Parathyroid adenoma (tissue), 2 donors: Measurements from ENCODE around the gene NCR1.
"Not testable (repeated sequence)": the region's sequence is repeated elsewhere in the genome, so short reads cannot be mapped to it uniquely, and the experiment has no call there.

Experiments
- H2AFZ ChIP-seq: fragments of 300-600 bp; sonication (generic); one replicate; pipeline ENCODE4 v1.7.0; 2017; ENCODE audit warnings: antibody characterized with exemption, mild to moderate bottlenecking
- H3K27ac ChIP-seq: fragments of 300-600 bp; sonication (generic); one replicate; pipeline ENCODE4 v1.7.0; 2017
- H3K27me3 ChIP-seq: fragments of 300-600 bp; sonication (generic); one replicate; pipeline ENCODE4 v1.7.0; 2017; ENCODE audit warnings: low read length; ENCODE audit not compliant: control insufficient read depth, insufficient read depth
- H3K36me3 ChIP-seq: fragments of 300-600 bp; sonication (generic); one replicate; pipeline ENCODE4 v1.7.0; 2017; ENCODE audit warnings: low read length; ENCODE audit not compliant: control insufficient read depth, insufficient read depth
- H3K4me1 ChIP-seq: fragments of 300-600 bp; sonication (generic); one replicate; pipeline ENCODE4 v1.7.0; 2017; ENCODE audit warnings: control low read depth
- H3K4me2 ChIP-seq: fragments of 300-600 bp; sonication (generic); one replicate; pipeline ENCODE4 v1.7.0; 2017; ENCODE audit warnings: low read length
- H3K4me3 ChIP-seq: fragments of 300-600 bp; sonication (generic); one replicate; pipeline ENCODE4 v1.7.0; 2017; ENCODE audit warnings: low read depth, low read length
- H3K79me2 ChIP-seq: fragments of 300-600 bp; sonication (generic); one replicate; pipeline ENCODE4 v1.7.0; 2017; ENCODE audit warnings: control low read depth
- H3K9ac ChIP-seq: fragments of 300-600 bp; sonication (generic); one replicate; pipeline ENCODE4 v1.7.0; 2017; ENCODE audit warnings: mild to moderate bottlenecking
- H3K9me3 ChIP-seq: fragments of 300-600 bp; sonication (generic); one replicate; pipeline ENCODE4 v1.7.0; 2017; ENCODE audit warnings: low read length; ENCODE audit not compliant: control insufficient read depth
- TF ChIP-seq, protein P1 (sequence below): fragments of 300-600 bp; sonication (generic); IDR thresholded peaks from one replicate; pipeline ENCODE4 v1.7.0; 2017; ENCODE audit warnings: antibody characterized with exemption, mild to moderate bottlenecking
- donor health status: primary hyperparathyroidism.

NCR1 gene

DNA sequence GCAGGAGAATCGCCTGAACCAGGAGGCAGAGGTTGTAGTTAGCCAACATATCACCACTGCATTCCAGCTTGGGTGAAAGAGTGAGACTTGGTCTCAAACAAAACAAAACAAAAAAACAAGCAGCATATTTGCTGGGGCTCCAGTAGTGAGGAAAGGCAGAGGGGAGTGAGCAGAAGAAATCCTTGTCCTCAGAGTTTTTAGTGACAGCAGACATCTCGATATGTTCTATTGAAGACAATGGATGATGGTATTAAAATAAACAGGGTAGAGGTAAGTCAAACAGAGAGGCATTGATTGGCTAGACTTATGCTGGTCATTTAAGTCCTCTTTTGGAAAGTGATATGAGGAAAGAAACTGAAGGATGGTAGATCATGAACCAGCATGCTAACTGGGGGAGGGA, 22.4 kb downstream of the NCR1 start:
- Histone ChIP-seq H2AFZ (no peak overlapping the region), H3K4me2 (no peak overlapping the region), H3K27me3 (no peaks in the 10 kb centered on the region), H3K36me3 (no peaks in the 10 kb centered on the region), H3K27ac (no peak overlapping the region), H3K4me1 (no peaks in the 10 kb centered on the region), H3K9me3 (no peaks in the 10 kb centered on the region), H3K79me2 (no peaks in the 10 kb centered on the region), H3K4me3 (no peak overlapping the region), H3K9ac (no peak overlapping the region)
- TF ChIP-seq, protein P1, sequence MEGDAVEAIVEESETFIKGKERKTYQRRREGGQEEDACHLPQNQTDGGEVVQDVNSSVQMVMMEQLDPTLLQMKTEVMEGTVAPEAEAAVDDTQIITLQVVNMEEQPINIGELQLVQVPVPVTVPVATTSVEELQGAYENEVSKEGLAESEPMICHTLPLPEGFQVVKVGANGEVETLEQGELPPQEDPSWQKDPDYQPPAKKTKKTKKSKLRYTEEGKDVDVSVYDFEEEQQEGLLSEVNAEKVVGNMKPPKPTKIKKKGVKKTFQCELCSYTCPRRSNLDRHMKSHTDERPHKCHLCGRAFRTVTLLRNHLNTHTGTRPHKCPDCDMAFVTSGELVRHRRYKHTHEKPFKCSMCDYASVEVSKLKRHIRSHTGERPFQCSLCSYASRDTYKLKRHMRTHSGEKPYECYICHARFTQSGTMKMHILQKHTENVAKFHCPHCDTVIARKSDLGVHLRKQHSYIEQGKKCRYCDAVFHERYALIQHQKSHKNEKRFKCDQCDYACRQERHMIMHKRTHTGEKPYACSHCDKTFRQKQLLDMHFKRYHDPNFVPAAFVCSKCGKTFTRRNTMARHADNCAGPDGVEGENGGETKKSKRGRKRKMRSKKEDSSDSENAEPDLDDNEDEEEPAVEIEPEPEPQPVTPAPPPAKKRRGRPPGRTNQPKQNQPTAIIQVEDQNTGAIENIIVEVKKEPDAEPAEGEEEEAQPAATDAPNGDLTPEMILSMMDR: no peak

DNA sequence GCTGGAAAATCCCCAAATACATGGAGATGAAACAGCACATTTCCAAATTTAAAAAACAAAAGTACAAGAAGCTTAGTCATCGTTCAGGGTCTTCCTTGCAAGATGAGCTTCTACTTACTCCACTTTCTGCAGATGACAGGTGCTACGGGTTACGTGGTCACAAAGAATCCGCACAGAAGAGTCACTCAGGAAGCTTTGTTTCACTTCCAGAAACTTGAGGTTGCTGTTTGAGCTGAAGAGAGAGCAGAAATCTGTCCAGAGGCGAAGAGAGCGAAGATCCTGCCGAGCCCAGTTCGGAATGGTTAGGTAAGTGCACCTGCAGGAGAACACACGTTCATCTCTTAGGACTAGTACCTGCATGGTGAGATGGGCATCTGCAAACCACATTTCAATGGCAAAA, 32.0 kb downstream of the NCR1 start:
- Histone ChIP-seq H3K27ac (no peak overlapping the region), H3K36me3 (no peaks in the 10 kb centered on the region), H3K9me3 (no peaks in the 10 kb centered on the region), H2AFZ (no peak overlapping the region), H3K4me3 (no peak overlapping the region), H3K4me1 (no peaks in the 10 kb centered on the region), H3K79me2 (no peaks in the 10 kb centered on the region), H3K9ac (no peak overlapping the region), H3K27me3 (no peaks in the 10 kb centered on the region), H3K4me2 (no peak overlapping the region)
- TF ChIP-seq, protein P1: no peak

GRCh38 chr19:54938906-54939305, 33.0 kb downstream of the NCR1 start:
- Histone ChIP-seq H3K79me2 (no peaks in the 10 kb centered on the region), H3K27me3 (no peaks in the 10 kb centered on the region), H3K27ac (no peak overlapping the region), H3K9ac (no peak overlapping the region), H3K9me3 (no peaks in the 10 kb centered on the region), H3K4me2 (no peak overlapping the region), H3K4me3 (no peak overlapping the region), H2AFZ (no peak overlapping the region), H3K36me3 (no peaks in the 10 kb centered on the region), H3K4me1 (no peaks in the 10 kb centered on the region)
- TF ChIP-seq, protein P1: no peak

DNA sequence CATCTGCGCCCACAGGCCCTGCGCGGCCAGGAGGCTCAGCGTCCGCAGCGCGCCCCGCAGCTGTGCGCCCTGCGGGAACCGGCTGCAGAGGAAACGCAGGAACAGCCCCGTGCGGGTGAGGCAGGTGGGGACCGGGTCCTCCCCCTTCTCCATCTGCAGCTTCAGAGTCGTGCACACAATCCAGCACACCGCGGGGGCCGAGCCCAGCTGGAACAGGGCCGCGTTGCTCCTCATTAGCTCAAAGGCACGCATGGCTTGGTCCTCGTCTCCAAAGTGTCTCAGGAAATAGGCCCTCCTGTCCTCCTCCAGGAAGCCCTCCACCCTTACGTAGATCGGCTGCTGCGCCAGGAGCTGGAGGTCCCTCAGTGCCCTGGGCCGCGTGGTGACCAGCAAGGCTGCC, 33.6 kb downstream of the NCR1 start:
- H3K4me3 ChIP-seq, H3K27me3 ChIP-seq: not testable (repeated sequence)

DNA sequence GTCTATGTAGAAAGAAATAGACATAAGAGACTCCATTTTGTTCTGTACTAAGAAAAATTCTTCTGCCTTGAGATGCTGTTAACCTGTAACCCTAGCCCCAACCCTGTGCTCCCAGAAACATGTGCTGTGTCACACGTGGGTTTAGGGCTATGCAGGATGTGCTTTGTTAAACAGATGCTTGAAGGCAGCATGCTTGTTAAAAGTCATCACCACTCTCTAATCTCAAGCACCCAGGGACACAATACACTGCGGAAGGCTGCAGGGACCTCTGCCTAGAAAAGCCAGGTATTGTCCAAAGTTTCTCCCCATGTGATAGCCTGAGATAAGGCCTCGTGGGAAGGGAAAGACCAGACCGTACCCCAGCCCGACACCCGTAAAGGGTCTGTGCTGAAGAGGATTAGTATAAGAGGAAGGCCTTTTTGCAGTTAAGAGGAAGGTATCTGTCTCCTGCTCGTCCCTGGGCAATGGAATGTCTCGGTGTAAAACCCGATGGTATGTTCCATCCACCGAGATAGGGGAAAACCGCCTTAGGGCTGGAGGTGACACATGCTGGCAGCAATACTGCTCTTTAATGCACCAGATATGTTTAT, 37.9 kb downstream of the NCR1 start:
- not testable (repeated sequence) for H3K27ac ChIP-seq, H3K27me3 ChIP-seq, H3K4me3 ChIP-seq, H3K4me1 ChIP-seq, H2AFZ ChIP-seq, H3K9me3 ChIP-seq, H3K36me3 ChIP-seq, H3K4me2 ChIP-seq, H3K79me2 ChIP-seq, H3K9ac ChIP-seq

More for the DNA sequence above, 33.6 kb downstream of the NCR1 start:
- H3K27ac ChIP-seq, H3K9ac ChIP-seq, H3K79me2 ChIP-seq, H3K4me1 ChIP-seq, H3K4me2 ChIP-seq, H3K36me3 ChIP-seq, H2AFZ ChIP-seq, H3K9me3 ChIP-seq: not testable (repeated sequence)

GRCh38 chr19:54947381-54947780, 41.4 kb downstream of the NCR1 start, which contains the start of gene NLRP7:
Gene NLRP7 (minus strand): TSS chr19:54947530.
- H3K27ac ChIP-seq: no peak within 1 kb of the TSS
- no peak within 1 kb of the TSS for H3K4me3 ChIP-seq
- H3K9me3 ChIP-seq: no peaks in the 10 kb centered on the region
- H3K4me1 ChIP-seq: no peaks in the 10 kb centered on the region
- H3K36me3 ChIP-seq: no peaks in the 10 kb centered on the region
- TF ChIP-seq, protein P1: no peak
- H3K79me2 ChIP-seq: no peaks in the 10 kb centered on the region
- no peaks in the 10 kb centered on the region for H3K27me3 ChIP-seq
- H3K4me2 ChIP-seq: no peak within 1 kb of the TSS
- no peak within 1 kb of the TSS for H2AFZ ChIP-seq
- H3K9ac ChIP-seq: no peak within 1 kb of the TSS
